NCI-H2029 treated with DMSO at 0.1 percent for 48 hours (cell line): ENCODE results near the gene C3orf38.
"Not testable (repeated sequence)": the region's sequence is repeated elsewhere in the genome, so short reads cannot be mapped to it uniquely, and the experiment has no call there.

Experiments
- DNase-seq: peaks from one replicate; lab custom pipeline; 2025; lab: John Stamatoyannopoulos, UW

Gene C3orf38

DNA sequence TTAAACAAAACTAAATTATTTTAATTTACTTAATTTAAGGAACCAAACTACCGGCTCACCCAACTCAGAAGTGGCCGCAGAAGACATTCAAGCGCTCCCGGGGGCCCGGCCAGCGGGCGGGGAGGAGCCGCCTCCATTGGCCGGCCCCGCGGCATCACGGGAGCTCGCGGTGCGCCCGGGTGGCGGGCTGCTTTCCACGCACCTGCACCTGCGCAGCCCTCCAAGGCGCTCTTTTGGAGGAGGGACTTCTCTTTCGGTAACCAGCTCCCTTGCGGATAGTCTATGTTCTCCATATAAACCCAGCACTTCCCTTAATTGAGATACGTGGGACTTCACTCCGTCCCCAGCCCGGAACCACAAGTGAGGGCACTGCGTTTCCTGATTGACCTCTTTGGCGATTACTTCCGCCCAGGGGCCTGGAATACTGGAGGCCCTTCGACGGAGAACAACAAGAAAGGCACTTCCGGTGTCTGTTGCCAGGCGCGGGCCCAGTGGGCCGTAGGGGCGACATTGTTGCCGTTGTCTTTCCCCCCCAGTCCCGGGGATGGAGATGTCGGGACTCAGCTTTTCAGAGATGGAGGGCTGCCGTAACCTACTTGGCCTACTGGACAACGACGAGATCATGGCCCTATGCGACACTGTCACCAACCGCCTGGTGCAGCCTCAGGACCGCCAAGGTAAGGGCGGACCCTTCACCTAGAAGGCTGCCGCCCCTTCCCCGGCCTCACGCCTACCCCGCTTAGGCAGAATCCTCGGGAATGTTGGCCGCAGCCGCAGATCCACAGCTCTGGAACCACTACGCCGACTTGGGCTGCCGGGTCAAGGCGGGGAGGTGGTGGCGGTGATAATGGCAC, at the start of gene C3orf38:
Gene C3orf38 (plus strand): TSS at position 451 of the 854 bp plus-strand sequence. CDS start 94 bp downstream, at position 545.
- peak; percentile 76 for DNase-seq

DNA sequence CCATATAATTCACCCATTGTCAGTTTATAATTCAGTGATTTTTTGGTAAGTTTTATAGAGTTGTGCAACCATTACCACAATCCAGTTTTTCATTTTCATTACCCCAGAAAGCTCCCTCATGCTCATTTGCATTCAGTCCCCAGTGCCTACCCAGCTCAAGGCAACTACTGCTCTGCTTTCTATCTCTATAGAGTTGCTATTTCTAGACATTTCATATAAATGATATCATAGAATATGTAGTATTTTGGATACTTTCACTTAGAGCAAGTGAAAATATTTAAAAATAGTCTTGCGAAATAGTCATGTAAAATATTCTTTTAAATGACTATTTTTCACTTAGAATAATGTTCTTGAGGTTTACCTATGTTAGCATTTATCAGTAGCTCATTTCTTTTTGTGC, 48.6 kb upstream of the C3orf38 start:
- DNase-seq: no peak

DNA sequence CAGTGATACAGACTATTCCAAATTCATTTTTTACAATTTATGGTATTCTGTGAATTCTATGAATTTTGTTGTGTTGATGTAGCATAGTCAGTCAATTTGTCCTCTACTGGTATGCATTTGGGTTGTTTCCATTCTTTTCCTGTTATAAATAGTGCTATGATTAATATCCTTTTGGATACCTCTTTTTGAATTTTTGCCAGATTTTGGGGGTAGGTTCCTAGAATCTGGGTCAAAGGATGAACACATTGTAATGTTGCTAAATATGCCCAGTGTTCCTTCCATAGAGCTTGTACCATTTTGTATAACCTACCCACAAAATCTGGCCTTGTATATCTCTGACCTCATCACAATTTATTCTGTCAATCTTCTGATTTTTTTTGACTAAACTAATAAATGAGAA, 44.4 kb upstream of the C3orf38 start:
- DNase-seq: no peak

DNA sequence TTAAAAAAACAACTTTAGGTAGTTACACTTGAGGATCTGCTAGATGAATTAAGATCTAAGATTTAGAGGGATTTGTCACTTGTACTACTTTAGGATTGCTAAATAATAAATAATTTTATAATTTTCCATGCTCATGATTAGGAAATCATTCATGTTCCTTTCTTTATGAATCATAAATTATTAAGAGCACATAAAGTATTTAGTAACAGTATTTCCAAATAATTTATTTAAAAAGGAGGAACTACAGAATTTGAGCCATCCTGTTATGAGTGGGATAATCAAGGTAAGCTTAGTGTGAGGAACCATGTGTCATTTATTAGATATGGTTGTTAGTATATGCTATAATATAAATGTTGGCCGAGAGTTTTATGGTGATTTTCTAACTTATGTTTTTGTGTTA, 37.5 kb upstream of the C3orf38 start:
- no peak for DNase-seq

DNA sequence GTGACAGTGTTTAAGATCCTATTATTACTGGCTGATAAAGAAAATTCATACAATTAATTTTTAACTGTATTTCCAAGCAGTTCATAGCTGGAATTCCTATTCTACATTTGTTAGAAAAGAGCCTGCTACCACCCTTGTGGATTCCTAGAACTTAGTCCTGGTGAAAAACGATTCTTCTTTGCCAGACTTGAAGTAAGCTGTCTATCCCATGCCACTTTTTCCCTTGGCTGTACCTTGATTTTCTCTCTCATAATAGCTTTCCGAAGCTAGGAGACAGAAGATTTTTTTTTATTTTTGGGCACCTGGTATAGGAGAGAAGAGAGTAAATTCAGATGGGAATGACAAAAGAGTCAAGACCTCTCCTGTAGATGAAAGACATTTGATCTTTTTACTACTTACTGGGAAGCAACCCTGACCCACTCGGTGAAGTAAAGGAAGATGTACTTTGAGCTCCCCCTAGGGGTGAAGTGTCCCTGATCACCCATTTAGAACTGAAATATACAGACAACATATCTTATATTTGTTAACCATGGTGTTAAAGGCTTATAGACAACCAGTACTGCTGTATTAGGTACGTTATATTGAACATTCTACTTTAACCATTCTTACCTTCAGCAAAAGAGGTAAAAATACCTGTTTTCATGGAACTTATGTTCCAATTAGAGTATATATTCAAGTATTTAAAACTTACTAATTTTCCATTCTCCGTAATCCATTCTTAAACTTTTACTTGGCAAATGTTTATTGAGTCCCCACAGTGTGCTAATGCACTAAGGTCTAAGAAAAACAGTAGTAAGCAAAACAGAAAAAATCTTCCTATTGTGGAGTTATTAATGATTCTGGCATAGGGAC, 36.2 kb upstream of the C3orf38 start:
- DNase-seq: peak; percentile 57

DNA sequence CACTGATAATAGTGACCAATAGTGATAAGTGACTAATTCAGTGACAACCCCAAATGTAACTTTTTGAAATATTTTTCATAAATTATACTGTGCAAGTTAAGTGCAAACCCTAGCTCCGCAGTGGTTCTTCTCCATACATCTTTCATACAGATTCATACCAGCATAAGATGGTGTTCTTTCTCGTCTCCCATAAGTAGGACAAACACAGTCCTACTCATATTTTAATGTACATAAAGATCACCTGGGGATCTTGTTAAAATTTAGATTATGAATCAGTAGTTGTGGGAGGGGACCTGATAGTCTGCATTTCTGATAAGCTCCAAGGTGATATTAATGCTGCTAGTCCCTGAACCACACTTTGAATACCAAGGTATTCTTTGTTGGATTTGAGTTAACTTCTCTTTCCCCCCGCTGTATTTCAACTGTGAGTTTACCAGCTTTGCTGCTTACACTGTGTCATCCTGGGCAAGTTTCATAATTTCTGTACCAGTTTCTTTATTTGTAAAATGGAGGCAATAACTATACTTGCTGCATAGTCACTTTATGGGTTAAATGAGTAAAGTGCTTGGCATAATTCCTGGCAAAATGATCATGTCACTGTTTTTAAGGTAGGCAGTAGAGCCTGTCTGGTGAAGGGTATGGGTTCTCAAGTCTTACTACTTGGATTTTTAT, 34.7 kb upstream of the C3orf38 start:
- DNase-seq: no peak

DNA sequence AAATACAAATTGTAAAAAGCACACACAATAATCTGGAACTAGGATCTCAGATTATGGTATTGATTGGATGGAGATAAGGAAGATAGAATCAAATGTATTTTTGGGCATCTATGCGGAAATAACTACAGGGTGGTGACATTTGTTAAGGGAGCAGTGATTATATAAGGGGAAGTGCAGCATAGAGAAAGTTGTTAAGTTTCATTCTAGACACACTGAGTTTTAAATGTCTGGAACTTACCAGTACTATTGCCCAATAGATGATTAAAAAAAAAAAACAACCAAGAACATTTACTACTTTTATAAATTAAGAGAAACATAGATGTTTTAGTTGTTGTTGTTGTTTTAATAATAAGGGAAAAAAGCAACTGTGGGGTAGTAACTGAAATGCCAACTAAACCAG, 32.1 kb upstream of the C3orf38 start:
- DNase-seq: no peak

DNA sequence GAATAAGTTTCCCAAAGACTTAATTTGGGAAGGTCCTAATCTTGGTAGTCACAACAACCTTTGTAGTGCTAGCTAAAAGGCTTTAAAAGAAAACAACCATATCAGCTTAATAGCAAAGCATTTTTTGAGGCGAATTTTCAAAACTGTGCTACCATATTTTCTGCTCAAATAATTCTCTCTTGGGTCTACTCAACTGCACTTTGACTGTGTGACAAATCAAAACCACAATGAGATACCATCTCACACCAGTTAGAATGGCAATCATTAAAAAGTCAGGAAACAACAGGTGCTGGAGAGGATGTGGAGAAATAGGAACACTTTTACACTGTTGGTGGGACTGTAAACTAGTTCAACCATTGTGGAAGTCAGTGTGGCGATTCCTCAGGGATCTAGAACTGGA, 31.2 kb upstream of the C3orf38 start:
- not testable (repeated sequence) for DNase-seq

DNA sequence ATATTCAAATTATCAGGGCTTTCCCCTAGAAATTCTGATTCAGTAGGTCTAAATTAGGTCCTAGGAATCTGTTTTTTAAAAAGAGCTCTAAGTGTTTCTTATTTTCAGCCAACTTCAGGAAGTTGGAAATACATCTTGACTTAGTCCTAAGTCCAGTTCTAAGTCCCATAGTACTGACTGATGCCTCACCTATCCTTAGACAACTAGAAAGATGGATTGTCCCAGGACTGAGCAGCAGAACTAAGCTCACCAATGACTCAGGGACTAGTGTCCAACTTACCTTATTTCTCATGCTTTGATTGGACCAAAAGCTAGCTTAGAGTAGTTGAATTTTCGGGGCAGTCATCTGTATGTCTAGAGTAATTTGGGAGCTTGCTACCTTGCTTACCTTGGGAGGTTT, 26.2 kb upstream of the C3orf38 start:
- no peak for DNase-seq

DNA sequence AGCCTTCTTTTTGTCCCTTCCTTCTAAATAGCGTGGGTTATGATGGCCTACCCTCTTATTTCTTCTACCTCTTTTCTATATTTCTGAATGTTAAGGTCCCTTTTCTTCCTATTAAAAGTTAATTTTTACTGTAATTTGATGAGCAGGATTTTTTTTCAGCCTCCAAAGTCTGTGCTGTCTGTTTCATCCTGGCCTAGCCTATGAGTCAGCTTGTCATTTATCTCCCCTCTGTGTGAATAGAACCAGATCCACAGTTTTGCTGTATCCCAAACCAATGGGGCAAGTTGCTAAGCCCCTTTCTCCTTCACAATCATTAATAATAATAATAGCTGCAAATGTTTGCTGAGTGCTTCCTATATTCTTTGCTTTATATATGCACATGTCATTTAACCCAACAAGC, 18.1 kb upstream of the C3orf38 start:
- DNase-seq: no peak

DNA sequence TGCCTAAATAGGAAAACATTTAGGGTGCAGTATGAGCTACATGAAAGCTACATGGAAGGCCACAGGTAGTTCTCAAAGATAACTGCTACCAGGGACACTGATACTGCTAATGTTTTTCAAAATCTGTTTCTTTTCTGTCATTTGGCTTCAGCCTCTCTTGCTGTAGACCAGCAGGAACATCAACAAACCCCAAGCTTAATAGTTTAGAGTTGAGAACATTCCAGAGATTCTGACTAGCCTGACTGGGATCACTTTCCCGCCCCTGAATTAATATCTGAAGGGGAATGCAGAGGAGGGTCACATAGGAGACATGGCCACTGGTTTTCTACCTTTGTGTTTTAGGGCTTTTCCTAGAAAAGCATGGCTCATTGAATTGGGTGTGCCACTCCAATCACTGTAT, 16.9 kb upstream of the C3orf38 start:
- DNase-seq: no peak

DNA sequence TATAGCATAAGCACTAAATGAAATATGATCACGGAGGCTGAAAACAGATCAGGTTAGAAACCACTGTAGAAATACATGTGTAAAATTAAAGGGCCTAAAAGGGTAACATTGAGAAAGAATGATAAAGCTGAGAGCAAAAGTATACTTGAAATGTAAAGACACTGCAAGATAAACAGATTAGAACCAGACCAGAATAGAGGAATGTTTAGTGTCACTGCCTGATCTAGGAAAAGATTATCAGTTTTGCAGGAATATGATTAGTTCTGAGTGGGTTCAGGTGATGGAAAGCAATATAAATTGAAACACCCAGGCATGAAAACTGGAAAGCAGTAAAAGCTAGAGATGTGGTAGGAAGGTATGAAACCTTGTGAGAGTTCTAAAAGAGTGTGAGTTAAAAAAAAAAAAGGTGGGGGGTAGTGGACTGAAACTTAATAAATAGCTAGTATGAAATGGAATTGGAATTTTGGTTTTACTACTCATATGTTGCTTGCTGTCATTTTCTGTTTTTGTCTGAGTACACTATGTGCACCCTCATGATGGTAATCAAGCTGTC, 16.0 kb upstream of the C3orf38 start:
- no peak for DNase-seq

DNA sequence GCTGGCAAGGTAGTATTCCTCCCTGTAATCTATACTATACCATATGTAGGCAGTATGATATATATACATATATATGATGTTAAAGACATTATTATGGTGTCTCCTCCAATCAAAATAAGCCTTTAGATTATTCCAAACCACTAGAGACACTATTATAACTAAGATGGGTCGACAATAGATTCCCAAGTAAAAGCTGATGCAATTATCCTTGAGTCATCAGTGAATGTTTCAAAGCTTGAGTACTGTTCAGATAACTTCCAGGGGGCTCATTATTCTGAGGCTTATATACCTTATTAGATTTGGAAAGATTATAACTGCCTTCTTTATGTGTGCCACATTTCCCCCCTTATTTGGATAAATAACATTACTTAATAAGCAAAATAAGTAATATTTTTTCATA, 11.9 kb upstream of the C3orf38 start:
- no peak for DNase-seq

DNA sequence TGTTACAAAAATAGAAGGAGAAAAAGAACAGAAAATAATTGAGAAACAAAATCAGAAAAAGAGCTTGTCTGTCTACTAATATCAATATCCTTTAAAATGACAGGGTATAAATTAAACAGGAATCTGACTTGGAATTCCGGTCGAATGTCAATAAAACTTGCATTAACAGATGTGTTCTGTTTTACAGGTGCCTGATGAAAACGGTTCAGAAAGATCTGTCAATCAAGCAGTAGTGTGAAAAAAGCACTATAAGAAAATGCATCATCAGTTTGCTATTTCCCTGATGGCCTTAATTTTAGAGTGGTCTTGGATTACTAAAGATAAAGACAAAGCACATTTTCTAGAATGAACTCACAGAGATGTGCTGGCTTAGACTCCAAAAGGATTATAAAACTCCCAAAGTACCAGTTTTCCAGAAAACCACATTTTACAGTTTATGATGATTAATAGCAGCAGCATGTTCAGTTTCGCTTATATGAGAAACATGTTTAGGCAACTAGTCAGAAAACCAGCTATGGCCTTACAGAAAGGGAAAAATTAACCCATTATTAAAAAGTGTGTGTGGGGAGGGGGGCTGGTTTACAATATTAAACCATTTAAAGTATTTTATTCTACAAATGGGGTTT, 8.2 kb upstream of the C3orf38 start:
- DNase-seq: no peak

DNA sequence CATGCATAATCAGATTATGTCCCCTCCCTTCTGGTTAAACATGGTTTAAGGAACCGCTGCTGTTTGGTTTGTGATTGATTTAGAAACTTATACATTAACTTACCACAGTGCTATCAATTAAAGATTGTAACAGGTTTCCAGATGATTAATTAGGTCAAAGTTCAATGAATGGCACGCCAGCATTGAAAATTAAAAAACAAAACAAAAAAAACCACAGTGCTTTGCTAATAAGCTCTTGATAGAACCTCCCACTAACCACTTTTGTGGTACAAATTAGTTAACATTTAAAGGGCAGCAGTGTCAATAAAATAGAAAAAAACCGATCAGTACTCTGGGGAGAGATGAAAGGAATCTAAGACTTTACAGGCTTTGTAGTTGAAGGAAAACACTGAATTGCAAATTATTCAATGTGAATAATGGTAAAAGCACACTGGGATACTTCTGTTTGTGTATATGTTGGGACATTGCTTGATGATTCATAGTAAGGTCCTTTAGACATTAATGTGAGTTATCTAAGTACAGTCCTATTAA, 7.6 kb upstream of the C3orf38 start:
- no peak for DNase-seq

DNA sequence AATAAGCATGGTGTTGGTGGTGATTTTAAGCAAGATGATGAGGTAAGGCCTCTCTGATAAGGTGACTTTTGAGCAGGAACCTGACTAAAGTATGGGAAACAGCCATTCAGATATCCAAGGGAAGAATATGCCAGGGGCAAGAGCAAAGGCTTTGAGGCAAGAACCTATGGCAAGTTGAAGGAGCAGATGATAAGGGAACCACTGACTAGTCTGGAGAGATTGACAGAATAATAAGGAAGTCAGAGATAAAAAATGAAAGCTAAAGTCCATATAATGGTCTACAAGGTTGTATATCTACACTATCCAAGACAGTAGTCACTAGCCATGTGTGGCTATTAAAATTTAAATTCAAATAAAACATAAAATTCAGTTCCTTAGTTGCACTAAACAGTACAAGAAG, 2.5 kb upstream of the C3orf38 start:
- DNase-seq: no peak

DNA sequence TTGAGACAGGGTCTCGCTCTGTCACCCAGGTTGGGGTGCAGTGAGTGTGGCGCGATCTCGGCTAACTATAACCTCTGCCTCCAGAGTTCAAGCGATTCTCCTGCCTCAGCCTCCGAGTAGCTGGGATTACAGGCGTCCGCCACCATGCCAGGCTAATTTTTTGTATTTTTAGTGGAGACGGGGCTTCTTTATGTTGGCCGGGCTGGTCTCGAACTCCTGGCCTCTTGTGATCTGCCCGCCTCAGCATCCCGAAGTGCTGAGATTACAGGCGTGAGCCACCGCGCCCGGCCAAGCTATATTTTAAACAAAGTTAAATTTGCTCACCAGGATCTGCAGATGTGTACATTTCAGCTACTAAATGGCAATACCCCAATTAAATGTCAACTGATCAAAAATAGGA, 1.1 kb upstream of the C3orf38 start:
- no peak for DNase-seq

DNA sequence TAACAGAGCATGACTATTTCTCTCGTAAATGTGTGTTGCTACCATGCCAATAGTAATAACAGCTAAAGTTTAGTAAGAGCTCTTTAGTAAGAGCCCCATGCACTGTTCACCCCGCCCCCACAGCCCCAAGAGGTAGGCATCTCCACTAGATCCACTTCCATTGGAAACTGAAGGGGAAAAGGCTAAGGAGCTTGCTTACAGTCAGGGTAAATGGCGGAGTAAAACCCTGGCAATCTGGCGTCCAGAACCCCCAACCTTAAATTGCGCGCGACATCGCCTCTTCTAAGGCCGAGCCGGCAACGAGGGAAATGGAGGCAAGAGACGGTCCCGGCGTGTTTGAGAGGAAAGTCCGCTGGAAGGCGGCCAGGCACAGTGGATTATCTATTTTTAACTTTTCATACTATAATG, 654 bp upstream of the C3orf38 start:
- peak; percentile 67 for DNase-seq

DNA sequence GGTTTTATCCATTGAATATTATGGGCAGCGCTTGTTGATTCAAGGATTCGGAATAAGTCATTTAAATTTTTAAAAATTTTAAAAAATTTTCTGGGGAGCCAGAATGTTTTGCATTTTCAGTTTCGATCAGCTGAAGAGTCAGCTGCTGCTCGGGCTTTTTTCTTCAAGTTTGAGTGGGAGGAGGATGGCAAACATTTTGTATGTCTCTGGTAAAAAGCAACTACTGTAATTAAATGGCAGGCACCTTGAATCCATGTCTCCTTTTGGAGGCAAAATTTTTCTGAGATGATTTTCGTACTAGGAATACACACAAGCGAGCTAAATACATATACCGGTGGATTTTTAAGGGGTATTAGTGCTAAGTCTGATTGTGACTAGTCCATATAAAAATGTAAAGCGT, 612 bp downstream of the C3orf38 start:
- DNase-seq: no peak

DNA sequence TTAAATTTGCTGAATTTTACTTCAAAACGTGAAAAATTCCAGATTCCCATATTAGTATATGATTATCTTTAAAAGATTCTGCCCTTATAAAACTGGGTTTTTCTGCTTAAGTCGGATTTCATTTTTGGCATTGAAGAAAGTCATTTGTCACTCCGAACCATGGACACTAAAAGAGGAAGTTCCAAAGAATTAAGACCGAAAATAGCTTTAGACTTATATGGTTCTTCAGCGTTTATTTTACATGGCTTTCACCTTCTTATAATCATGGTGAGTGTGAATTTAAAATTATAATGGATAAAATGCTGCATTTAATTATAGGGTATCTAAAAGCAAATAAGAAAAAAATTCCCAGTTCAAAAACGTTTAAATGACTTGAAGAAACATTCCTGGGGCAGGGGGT, 1.0 kb downstream of the C3orf38 start:
- DNase-seq: no peak

DNA sequence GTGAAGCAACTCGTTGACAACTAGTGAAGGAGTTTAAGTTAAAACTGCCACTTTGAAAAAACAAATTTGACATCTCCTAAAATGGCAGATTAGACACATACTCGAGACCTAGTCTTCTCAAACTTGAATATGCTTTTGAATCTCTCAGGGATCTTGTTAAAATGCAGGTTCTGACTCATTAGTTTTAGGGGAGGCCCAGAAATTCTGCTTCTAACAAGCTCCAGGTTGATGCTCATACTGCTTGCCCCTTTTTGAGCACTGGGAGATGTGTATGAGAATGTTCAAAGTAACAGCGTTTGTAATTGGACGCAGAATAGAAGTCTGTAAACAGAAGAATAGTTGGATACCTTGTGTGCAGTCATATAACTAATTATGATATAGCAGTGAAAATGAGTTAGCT, 1.6 kb downstream of the C3orf38 start:
- DNase-seq: no peak

DNA sequence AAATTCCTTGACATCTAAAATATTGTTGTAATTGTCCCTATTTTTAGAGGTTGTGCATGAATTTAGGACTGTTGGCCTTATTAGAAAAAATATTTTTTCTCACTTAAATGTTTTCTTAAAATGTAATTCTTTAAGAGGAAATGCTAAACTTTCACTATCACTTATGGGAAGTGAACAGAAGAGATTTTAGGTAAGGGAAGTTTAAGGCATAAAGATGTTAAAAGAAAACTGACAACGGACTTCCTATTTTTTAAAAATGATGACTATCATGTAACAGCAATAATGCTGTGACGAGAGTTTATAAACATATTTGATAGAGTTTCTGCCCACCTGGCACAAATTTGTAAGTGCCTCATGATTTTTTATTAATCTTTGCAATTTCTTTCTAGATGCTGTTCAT, 3.1 kb downstream of the C3orf38 start:
- DNase-seq: no peak
